ENCODE data around the gene SNRPF.
"Not testable (repeated sequence)": the region's sequence is repeated elsewhere in the genome, so short reads cannot be mapped to it uniquely, and the experiment has no call there.

The SNRPF gene

DNA sequence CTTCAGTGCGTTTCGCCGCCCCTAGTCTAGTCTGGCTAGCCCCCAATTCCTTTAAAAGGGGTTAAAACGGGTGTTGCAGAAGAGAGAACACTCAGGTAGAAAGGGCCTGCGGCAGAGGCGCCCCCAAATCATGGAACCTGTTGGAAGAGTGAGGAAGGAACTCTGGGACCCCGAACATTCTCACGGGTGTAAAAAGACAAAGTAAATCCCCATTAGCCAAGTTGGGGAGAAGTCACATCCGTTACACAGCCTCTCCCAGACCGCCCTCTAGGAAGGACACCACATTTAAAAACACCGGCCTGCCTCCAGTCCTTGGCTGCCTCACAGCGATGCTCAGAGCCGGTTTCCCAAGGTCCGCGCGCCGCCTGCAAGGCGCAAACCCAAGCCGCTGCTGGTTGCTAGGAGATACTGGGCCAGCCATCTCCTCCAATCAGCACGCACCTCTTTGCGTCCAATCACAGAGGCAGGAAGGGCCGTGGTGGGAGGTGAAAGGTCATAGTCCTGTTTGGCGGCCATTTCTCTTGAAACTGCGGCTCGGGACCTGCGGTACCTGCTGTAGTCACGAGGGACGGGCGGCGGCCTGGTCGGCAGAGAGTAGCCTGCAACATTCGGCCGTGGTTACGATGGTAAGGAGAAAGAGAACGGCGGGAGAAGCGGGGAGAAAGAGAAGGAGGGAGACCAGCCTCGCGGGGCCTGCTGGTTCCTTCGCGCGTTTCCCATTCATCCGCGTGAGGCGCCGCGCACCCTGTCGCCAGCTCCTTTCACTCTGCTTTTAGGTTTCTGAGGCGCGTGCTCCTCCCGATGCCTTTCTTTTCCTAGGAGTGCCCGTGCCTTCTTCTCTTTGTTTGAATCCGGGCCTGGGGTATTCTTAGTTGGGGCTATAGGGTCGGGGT, at the start of gene SNRPF:
Gene SNRPF, plus strand, starts transcription at position 502 of the 893 bp plus-strand sequence. Its CDS starts 122 bp downstream, at position 624.
- TF ChIP-seq, protein P1, sequence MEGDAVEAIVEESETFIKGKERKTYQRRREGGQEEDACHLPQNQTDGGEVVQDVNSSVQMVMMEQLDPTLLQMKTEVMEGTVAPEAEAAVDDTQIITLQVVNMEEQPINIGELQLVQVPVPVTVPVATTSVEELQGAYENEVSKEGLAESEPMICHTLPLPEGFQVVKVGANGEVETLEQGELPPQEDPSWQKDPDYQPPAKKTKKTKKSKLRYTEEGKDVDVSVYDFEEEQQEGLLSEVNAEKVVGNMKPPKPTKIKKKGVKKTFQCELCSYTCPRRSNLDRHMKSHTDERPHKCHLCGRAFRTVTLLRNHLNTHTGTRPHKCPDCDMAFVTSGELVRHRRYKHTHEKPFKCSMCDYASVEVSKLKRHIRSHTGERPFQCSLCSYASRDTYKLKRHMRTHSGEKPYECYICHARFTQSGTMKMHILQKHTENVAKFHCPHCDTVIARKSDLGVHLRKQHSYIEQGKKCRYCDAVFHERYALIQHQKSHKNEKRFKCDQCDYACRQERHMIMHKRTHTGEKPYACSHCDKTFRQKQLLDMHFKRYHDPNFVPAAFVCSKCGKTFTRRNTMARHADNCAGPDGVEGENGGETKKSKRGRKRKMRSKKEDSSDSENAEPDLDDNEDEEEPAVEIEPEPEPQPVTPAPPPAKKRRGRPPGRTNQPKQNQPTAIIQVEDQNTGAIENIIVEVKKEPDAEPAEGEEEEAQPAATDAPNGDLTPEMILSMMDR (IDR thresholded peaks at IDR 0.05; ENCODE audit: control insufficient read depth, extremely low read depth, insufficient read depth): peak; percentile 17
- H3K4me3 ChIP-seq (ENCODE audit: low read depth, low read length): peak within 1 kb of the TSS; percentile 96
- DNase-seq (ENCODE audit: low read depth): peak; percentile 96

DNA sequence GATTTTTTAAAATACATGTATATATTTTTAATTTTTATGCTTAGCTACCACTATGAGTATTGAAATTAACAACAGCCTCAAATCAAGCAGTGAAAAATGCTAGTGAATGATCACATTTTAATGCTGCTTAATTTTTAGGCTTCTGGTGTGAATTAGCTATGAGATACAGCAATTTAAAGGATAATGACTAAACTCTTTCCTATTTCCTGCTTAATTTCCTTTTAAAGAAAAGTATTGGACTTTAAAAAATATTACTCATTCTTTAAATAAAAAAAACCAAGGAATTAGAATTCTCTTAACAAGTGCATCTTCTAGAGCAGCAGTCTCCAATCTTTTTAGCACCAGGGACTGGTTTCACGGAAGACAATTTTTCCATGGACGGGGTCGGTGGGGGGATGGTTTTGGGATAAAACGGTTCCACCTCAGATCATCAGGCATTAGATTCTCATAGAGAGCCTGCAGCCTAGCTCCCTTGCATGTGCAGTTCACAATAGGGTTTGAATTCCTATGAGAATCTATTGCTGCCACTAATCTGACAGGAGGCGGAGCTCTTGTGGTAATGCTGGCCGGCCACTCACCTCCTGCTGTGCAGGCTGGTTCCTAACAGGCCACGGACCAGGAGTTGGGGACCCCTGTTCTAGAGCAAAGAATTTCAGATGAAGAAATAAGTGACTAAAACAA, 49.6 kb upstream of the SNRPF start:
- DNase-seq (ENCODE audit: low read depth): no peak
- TF ChIP-seq, protein P1 (IDR thresholded peaks at IDR 0.05; ENCODE audit: control insufficient read depth, extremely low read depth, insufficient read depth): no peak

DNA sequence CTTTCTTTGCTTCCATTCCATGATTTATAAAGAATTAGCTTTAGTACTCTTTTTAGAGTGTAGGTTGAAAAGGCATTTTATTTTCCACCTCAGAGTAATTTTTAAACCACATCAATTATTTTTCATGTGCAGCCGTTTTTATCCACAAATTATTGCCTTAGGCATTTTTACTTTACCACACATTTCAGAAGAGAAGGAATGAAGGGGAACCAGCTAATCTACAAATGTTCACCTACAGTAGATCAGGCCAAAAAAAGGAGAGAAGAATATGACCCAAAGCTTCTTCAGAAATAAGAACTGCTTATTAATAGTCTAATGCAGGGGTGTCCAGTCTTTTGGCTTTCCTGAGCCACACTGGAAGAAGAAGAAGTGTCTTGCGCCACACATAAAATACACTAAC, 48.3 kb upstream of the SNRPF start:
- H3K4me3 ChIP-seq (ENCODE audit: low read depth, low read length): no peak overlapping the region
- TF ChIP-seq, protein P1 (IDR thresholded peaks at IDR 0.05; ENCODE audit: control insufficient read depth, extremely low read depth, insufficient read depth): no peak
- DNase-seq (ENCODE audit: low read depth): no peak

More for the DNA sequence above, 49.6 kb upstream of the SNRPF start:
- H3K4me3 ChIP-seq (ENCODE audit: low read depth, low read length): no peak overlapping the region

DNA sequence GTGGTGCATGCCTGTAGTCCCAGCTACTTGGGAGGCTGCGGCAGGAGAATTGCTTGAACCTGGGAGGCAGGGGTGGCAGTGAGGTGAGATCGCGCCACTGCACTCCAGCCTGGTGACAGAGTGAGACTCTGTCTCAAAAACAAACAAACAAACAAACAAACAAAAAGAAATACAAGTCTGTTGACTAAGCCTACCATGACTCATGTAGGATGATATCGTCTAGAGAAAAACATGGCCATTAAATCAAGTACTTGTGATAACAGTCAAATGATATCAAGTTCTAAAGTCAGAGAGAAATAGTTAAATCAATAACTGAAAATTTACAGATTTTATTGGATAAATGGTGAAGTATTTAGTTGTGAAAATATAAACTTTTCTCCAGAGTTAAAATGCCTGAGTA, 46.6 kb upstream of the SNRPF start:
- H3K4me3 ChIP-seq (ENCODE audit: low read depth, low read length); DNase-seq (ENCODE audit: low read depth): not testable (repeated sequence)

DNA sequence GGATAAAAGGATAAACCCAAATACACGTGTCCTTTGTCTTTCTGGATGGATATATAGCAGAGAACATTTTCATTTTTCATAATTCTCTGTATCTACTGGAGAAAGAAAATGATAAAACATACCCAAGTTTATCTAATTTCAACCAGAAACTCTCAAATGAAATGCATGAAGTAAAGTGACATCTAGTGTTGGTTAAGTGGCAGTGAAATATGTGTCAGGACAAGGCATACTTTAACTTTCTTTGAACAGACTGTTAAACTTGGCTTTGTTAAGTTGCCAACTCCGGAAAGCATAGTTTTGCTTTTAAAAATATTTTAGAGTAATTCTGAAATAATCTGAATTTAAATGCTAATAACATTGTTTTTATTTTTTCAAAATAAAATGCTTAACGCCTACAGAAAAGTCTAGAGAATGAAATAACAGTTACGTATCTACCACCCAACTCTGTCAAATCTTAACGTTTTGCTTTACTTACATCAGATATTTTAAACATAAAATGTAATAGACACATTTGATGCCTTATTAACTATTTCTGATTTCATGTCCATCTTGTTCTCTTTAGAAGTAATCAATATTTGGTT, 43.0 kb upstream of the SNRPF start:
- no peak for DNase-seq (ENCODE audit: low read depth)
- H3K4me3 ChIP-seq (ENCODE audit: low read depth, low read length): no peak overlapping the region
- TF ChIP-seq, protein P1 (IDR thresholded peaks at IDR 0.05; ENCODE audit: control insufficient read depth, extremely low read depth, insufficient read depth): peak; percentile 77

DNA sequence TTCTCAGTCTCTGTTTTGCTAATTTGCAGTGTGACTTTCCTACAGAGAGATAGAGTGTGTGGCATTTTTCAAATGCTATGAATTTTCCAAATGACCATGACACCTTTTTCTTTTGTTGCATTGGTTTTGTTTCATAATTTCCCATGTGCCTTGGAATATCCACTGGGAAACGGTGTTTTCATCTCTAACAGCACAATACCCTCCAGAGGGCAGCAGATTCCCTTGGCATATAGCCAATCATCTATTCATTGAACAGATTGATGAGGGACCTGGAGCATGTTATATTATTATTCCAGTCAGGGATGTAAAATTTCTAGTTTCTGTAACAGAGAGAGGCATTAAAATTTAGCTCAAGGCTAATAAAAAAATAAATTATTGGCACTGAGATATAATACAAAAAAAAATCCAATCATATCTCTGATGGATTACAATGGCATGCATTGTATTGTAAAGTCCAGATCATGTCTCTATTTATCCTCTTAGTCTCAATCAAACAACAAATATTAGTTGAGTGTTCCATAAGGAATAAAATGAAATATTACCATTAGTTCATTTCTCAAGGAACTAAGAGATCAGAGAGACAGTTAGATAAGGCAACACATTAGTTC, 38.6 kb upstream of the SNRPF start:
- TF ChIP-seq, protein P1 (IDR thresholded peaks at IDR 0.05; ENCODE audit: control insufficient read depth, extremely low read depth, insufficient read depth): peak; percentile 72
- no peak overlapping the region for H3K4me3 ChIP-seq (ENCODE audit: low read depth, low read length)
- no peak for DNase-seq (ENCODE audit: low read depth)

DNA sequence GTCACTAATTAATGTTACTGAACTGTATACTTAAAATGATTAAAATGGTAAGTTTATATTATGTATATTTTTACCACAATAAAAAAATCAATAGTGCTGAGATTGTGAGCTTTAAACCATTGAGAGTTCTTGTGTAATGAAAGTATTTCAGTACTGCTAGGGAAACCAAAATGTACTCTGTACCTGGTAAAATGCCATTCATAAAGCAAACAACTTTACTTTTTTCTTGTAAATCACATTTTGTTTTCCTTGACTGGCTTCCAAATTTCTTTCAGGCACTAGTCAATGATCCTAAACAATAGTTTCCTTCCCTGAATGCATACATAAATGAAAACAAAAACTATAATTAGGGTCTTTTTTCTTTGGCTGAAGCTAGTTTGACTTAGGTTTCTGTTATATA, 29.4 kb upstream of the SNRPF start:
- TF ChIP-seq, protein P1 (IDR thresholded peaks at IDR 0.05; ENCODE audit: control insufficient read depth, extremely low read depth, insufficient read depth): no peak
- DNase-seq (ENCODE audit: low read depth): peak; percentile 77
- no peak overlapping the region for H3K4me3 ChIP-seq (ENCODE audit: low read depth, low read length)
